CD4-positive, alpha-beta T cell (primary cell): ENCODE results near the gene LDB2. TPM values are rescaled to one million over a fixed set of nuclear protein-coding genes. Genes with fewer than 3 reads are reported as not detected.

Experiments used
- ATAC-seq: fragments of 200-7000 bp; cut with Tn5 transposase; one replicate; pipeline ENCODE4 v1.10.0; 2022; ENCODE audit warnings: mild to moderate bottlenecking; ENCODE audit not compliant: poor library complexity
- CTCF ChIA-PET: fragments of 350-600 bp; sonication (Branson Sonifier 250); formaldehyde crosslinking; loops from one replicate; lab custom pipeline; 2021; ENCODE audit warnings: antibody characterized with exemption, inconsistent platforms; lab: Charles Lee
- POLR2A ChIA-PET: fragments of 350-600 bp; sonication (Branson Sonifier 250); formaldehyde crosslinking; loops from one replicate; lab custom pipeline; 2021; ENCODE audit warnings: antibody characterized with exemption, inconsistent platforms; lab: Charles Lee
- DNase-seq, 14 experiments: peaks; one replicate each; pipeline ENCODE4 v3.0.0-alpha.2; 2013 to 2020; ENCODE audit warnings: mixed read lengths in 2 of 14
- H3K27ac ChIP-seq, 2 donors: one replicate each; pipeline versions ENCODE4 v1.5.1 to v1.7.0; 2013; ENCODE audit warnings: low read length in 2 of 2, low read depth in 1 of 2, mild to moderate bottlenecking in 1 of 2
- H3K27me3 ChIP-seq, 2 experiments: 1 replicate in 1 of 2; 2 replicates in 1 of 2; pipeline versions ENCODE4 v1.6.1 to v1.7.0; 2013; ENCODE audit warnings: low read length in 2 of 2, control low read depth in 1 of 2, mild to moderate bottlenecking in 1 of 2, moderate library complexity in 1 of 2; ENCODE audit not compliant: insufficient read depth in 2 of 2, control insufficient read depth in 1 of 2
- H3K36me3 ChIP-seq: one replicate; pipeline ENCODE4 v1.6.1; 2013; ENCODE audit warnings: low read length, control low read depth; ENCODE audit not compliant: insufficient read depth
- H3K4me1 ChIP-seq: one replicate; pipeline ENCODE4 v1.6.1; 2013; ENCODE audit warnings: low read length, control low read depth; ENCODE audit not compliant: insufficient read depth
- H3K4me3 ChIP-seq: one replicate; pipeline ENCODE4 v1.5.1; 2013; ENCODE audit warnings: mild to moderate bottlenecking, low read length, moderate library complexity
- H3K9me3 ChIP-seq, 2 experiments: 1 replicate in 1 of 2; 2 replicates in 1 of 2; pipeline versions ENCODE4 v1.6.1 to v1.7.0; 2013; ENCODE audit warnings: low read length in 2 of 2, mild to moderate bottlenecking in 2 of 2, control low read depth in 1 of 2, moderate library complexity in 1 of 2; ENCODE audit not compliant: control insufficient read depth in 1 of 2, insufficient read depth in 1 of 2
- H3K27ac Mint-ChIP-seq: one replicate; pipeline ENCODE4 v1.8.0; 2020; ENCODE audit warnings: mixed read lengths
- H3K27me3 Mint-ChIP-seq: one replicate; pipeline ENCODE4 v1.8.0; 2021; ENCODE audit warnings: mixed read lengths
- H3K36me3 Mint-ChIP-seq: one replicate; pipeline ENCODE4 v1.8.0; 2021; ENCODE audit warnings: low read depth, mixed read lengths
- H3K4me1 Mint-ChIP-seq: one replicate; pipeline ENCODE4 v1.8.0; 2021; ENCODE audit warnings: low read depth, mixed read lengths
- H3K4me3 Mint-ChIP-seq: one replicate; pipeline ENCODE4 v1.8.0; 2020; ENCODE audit warnings: mild to moderate bottlenecking, mixed read lengths
- H3K9me3 Mint-ChIP-seq: one replicate; pipeline ENCODE4 v1.8.0; 2020; ENCODE audit warnings: mixed read lengths
- intact Hi-C, 2 experiments: fragments of 100-400 bp; cut with DNase I in 1 of 2; cut with micrococcal nuclease in 1 of 2; formaldehyde crosslinking; loops; one replicate each; pipeline versions ENCODE4 v1.15.1 to v1.9.0; 2023 to 2025; cut with DNase I, micrococcal nuclease
- total RNA-seq, 174 experiments: library from RNA in 2 of 174; stranded (reverse) in 2 of 174; gene quantifications; one replicate each; pipeline ENCODE4 v1.2.3 and lab custom pipeline; 2021 to 2026
- TF ChIP-seq, protein P1 (sequence below): fragments of 200-600 bp; IDR thresholded peaks from one replicate; pipeline ENCODE4 v1.8.0; 2022; ENCODE audit warnings: antibody characterized with exemption, mild to moderate bottlenecking

LDB2 gene
- total RNA-seq, 2 experiments from 2014 or later, result not detected

DNA sequence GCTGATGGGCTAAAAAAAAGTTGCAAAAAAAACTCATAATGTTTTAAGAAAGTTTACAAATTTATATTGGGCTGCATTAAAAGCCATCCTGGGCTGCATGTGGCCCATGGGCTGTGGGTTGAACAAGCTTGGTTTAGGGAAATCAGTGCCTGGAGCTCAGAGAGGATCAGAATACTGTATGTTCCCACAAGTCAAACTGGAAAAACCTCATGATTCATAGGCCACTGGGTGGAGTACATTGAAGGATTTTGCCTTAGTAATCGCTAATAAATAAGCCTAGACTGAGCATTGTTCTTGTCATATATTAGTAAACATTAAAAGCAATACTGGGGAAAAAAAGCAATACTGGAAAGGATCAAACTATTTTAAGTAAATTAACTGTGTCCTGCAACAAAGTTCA is 425.9 kb downstream of the LDB2 start:
- peaks cover 8% of the 10 kb centered on the region for H3K9me3 Mint-ChIP-seq
- H3K4me3 ChIP-seq, result no peak overlapping the region
- H3K36me3 ChIP-seq, result no peaks in the 10 kb centered on the region
- no peaks in the 10 kb centered on the region for H3K27me3 ChIP-seq
- TF ChIP-seq, protein P1, sequence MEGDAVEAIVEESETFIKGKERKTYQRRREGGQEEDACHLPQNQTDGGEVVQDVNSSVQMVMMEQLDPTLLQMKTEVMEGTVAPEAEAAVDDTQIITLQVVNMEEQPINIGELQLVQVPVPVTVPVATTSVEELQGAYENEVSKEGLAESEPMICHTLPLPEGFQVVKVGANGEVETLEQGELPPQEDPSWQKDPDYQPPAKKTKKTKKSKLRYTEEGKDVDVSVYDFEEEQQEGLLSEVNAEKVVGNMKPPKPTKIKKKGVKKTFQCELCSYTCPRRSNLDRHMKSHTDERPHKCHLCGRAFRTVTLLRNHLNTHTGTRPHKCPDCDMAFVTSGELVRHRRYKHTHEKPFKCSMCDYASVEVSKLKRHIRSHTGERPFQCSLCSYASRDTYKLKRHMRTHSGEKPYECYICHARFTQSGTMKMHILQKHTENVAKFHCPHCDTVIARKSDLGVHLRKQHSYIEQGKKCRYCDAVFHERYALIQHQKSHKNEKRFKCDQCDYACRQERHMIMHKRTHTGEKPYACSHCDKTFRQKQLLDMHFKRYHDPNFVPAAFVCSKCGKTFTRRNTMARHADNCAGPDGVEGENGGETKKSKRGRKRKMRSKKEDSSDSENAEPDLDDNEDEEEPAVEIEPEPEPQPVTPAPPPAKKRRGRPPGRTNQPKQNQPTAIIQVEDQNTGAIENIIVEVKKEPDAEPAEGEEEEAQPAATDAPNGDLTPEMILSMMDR, result no peak
- H3K4me1 Mint-ChIP-seq, result no peaks in the 10 kb centered on the region
- CTCF ChIA-PET, result no interaction called here
- H3K36me3 Mint-ChIP-seq, result no peaks in the 10 kb centered on the region
- POLR2A ChIA-PET, result interaction anchor here (1.1 kb wide), 1 partner anchor 14 kb away, joined by 4 read pairs; no protein-coding TSS in a partner anchor
- intact Hi-C loops, result no loop called here
- H3K27ac Mint-ChIP-seq, result no peak overlapping the region
- DNase-seq (no peak), ATAC-seq (no peak)
- no peak overlapping the region for H3K4me3 Mint-ChIP-seq
- H3K27me3 Mint-ChIP-seq, result no peaks in the 10 kb centered on the region
- H3K27ac ChIP-seq, result no peak overlapping the region
- H3K4me1 ChIP-seq, result no peaks in the 10 kb centered on the region
- H3K9me3 ChIP-seq, result peaks cover 0 to 25% of the 10 kb centered on the region in 2 experiments

DNA sequence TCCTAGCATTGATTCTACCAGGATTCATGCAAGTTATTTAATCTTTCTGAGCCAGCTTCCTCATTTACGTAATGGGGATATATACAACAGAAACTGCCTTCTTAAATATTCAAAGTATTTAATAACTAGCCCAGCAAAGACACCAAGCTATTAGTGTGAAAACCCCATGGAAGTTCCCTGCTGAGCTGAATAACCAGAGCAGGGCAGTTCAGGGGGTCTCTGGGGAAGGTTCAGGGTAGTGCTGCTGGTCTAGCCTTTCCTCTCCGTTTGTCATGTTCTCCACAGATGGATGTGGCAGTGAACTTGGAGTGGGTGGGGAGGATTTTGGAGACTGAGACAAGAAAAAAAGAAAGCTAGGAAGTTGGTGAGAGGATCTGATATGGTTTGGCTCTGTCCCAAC is 431.4 kb downstream of the LDB2 start:
- DNase-seq (no peak), ATAC-seq (no peak)
- Histone ChIP-seq H3K4me1 (no peaks in the 10 kb centered on the region), H3K4me3 (no peak overlapping the region), H3K9me3 (peaks cover 0 to 8% of the 10 kb centered on the region in 2 experiments), H3K27ac (no peak overlapping the region), H3K36me3 (no peaks in the 10 kb centered on the region), H3K27me3 (no peaks in the 10 kb centered on the region)
- Mint-ChIP-seq H3K4me1 (no peaks in the 10 kb centered on the region), H3K4me3 (no peak overlapping the region), H3K36me3 (no peaks in the 10 kb centered on the region), H3K9me3 (peaks cover 3% of the 10 kb centered on the region), H3K27ac (no peak overlapping the region), H3K27me3 (peaks cover 6% of the 10 kb centered on the region)
- ChIA-PET CTCF (no interaction called here), POLR2A (no interaction called here)
- intact Hi-C loops, result no loop called here
- TF ChIP-seq, protein P1, result no peak

DNA sequence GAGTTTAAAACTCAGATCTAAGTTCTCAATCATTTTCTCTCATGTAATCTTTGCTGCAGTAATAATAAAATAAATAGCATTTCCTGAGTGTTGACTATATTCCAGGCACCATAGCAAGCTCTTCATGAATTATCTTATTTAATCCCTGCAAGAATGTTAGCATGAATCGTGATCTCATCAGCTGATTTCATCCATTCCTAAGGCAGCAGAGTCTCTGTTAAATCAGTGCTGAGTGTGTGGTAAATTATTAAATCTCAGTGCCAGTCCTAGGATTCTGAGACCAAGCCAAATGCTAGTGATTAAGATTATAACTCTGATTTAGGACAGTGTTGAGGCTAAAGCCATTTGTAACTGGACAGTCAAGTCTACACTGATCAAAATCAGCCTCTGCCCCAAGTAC is 431.9 kb downstream of the LDB2 start:
- H3K27me3 Mint-ChIP-seq, result peaks cover 6% of the 10 kb centered on the region
- Histone ChIP-seq H3K4me1 (no peaks in the 10 kb centered on the region), H3K4me3 (no peak overlapping the region), H3K27ac (no peak overlapping the region), H3K9me3 (peaks cover 0 to 3% of the 10 kb centered on the region in 2 experiments), H3K36me3 (no peaks in the 10 kb centered on the region), H3K27me3 (no peaks in the 10 kb centered on the region)
- TF ChIP-seq, protein P1, result no peak
- DNase-seq, result no peak
- no peak for ATAC-seq
- no peaks in the 10 kb centered on the region for H3K4me1 Mint-ChIP-seq
- H3K9me3 Mint-ChIP-seq, result peaks cover 2% of the 10 kb centered on the region
- CTCF ChIA-PET, result no interaction called here
- intact Hi-C loops, result no loop called here
- H3K36me3 Mint-ChIP-seq, result no peaks in the 10 kb centered on the region
- H3K27ac Mint-ChIP-seq, result no peak overlapping the region
- H3K4me3 Mint-ChIP-seq, result no peak overlapping the region
- POLR2A ChIA-PET, result no interaction called here
